ENCODE data around the gene ZNF75A.

GRCh38 chr16:3362931-3363330 lies 57.6 kb downstream of the ZNF75A start:
- TF ChIP-seq ZNF140 (CRISPR knock-in tag; IDR thresholded peaks at IDR 0.05) (no peak), RBM25 (IDR thresholded peaks at IDR 0.05; ENCODE audit: low read depth, low read length, severe bottlenecking) (no peak), NR3C1 (CRISPR knock-in tag; IDR thresholded peaks at IDR 0.05) (no peak), LARP7 (IDR thresholded peaks at IDR 0.05) (no peak), ZNF408 (CRISPR knock-in tag; IDR thresholded peaks at IDR 0.05; ENCODE audit: low read depth) (no peak), CTCF (IDR thresholded peaks at IDR 0.05 in 2 of 3, conservative IDR thresholded peaks at IDR 0.05 in 1 of 3; ENCODE audit: insufficient read depth in 2 of 3, low read depth in 1 of 3, low read length in 3 of 3) (no peak), ELK1 (CRISPR knock-in tag; IDR thresholded peaks at IDR 0.05) (no peak), STAG1 (CRISPR knock-in tag; IDR thresholded peaks at IDR 0.05; ENCODE audit: borderline replicate concordance) (no peak), EP300 (IDR thresholded peaks at IDR 0.05; ENCODE audit: low read length) (no peak), ATF4 (CRISPR knock-in tag; IDR thresholded peaks at IDR 0.05) (no peak)
